GM23338 (cell line): ENCODE measurements around the gene CTNNAL1. TPM values are rescaled to one million over a fixed set of nuclear protein-coding genes. Genes with fewer than 3 reads are reported as not detected.

ENCODE experiments used
- ATAC-seq: fragments of 200-7000 bp; cut with Tn5 transposase; 3 replicates; pipeline ENCODE4 v1.9.1; 2020
- DNase-seq: peaks from one replicate; pipeline ENCODE4 v3.0.0-alpha.2; 2015; ENCODE audit warnings: low spot score
- H2AFZ ChIP-seq: fragments of 200-600 bp; sonication (generic); 2 replicates; pipeline ENCODE4 v1.8.0; 2016; ENCODE audit warnings: antibody characterized with exemption, mild to moderate bottlenecking, moderate library complexity
- H3F3A ChIP-seq: fragments of 200-600 bp; sonication (generic); replicated peaks from 2 replicates; pipeline ENCODE4 v1.8.0; 2017; ENCODE audit warnings: antibody characterized with exemption, mixed run types, low read depth
- H3K27ac ChIP-seq: fragments of 200-600 bp; sonication (generic); 2 replicates; pipeline ENCODE4 v1.6.1; 2016; ENCODE audit warnings: low read depth
- H3K27me3 ChIP-seq: fragments of 200-600 bp; sonication (generic); 2 replicates; pipeline ENCODE4 v1.8.0; 2016; ENCODE audit warnings: mild to moderate bottlenecking, mixed run types, moderate library complexity; ENCODE audit not compliant: insufficient read depth
- H3K36me3 ChIP-seq: fragments of 200-600 bp; sonication (generic); 2 replicates; pipeline ENCODE4 v1.8.0; 2016; ENCODE audit warnings: mild to moderate bottlenecking; ENCODE audit not compliant: insufficient read depth
- H3K4me1 ChIP-seq: fragments of 200-600 bp; sonication (generic); 2 replicates; pipeline ENCODE4 v1.8.0; 2016; ENCODE audit warnings: mild to moderate bottlenecking, moderate library complexity; ENCODE audit not compliant: insufficient read depth
- H3K4me2 ChIP-seq: fragments of 200-600 bp; sonication (generic); 2 replicates; pipeline ENCODE4 v1.7.1; 2017; ENCODE audit warnings: mixed run types
- H3K4me3 ChIP-seq: fragments of 200-600 bp; sonication (generic); 2 replicates; pipeline ENCODE4 v1.6.1; 2016; ENCODE audit warnings: mixed run types
- H3K79me2 ChIP-seq: fragments of 200-600 bp; sonication (generic); replicated peaks from 2 replicates; pipeline ENCODE4 v1.8.0; 2017; ENCODE audit warnings: mild to moderate bottlenecking; ENCODE audit not compliant: insufficient read depth
- H3K9me2 ChIP-seq: fragments of 200-600 bp; sonication (generic); 2 replicates; pipeline ENCODE4 v1.8.0; 2017; ENCODE audit not compliant: insufficient read depth
- H4K20me1 ChIP-seq: fragments of 200-600 bp; sonication (generic); replicated peaks from 2 replicates; pipeline ENCODE4 v1.8.0; 2017; ENCODE audit warnings: mild to moderate bottlenecking; ENCODE audit not compliant: insufficient read depth
- H3K27ac Mint-ChIP-seq: 2 replicates; pipeline ENCODE4 v1.8.0; 2020; ENCODE audit warnings: inconsistent platforms, mild to moderate bottlenecking, moderate library complexity, mixed read lengths
- H3K27me3 Mint-ChIP-seq: 3 replicates; pipeline ENCODE4 v1.8.0; 2022; ENCODE audit warnings: low read depth, mild to moderate bottlenecking, moderate library complexity, mixed read lengths, inconsistent platforms; ENCODE audit not compliant: insufficient read depth, poor library complexity
- H3K36me3 Mint-ChIP-seq: 3 replicates; pipeline ENCODE4 v1.8.0; 2021; ENCODE audit warnings: low read depth, mild to moderate bottlenecking, inconsistent platforms, moderate library complexity, mixed read lengths
- H3K4me1 Mint-ChIP-seq: 3 replicates; pipeline ENCODE4 v1.8.0; 2020; ENCODE audit warnings: mild to moderate bottlenecking, inconsistent platforms, mixed read lengths
- H3K4me3 Mint-ChIP-seq: 3 replicates; pipeline ENCODE4 v1.8.0; 2021; ENCODE audit warnings: moderate library complexity, mild to moderate bottlenecking, inconsistent platforms, mixed read lengths
- H3K9me3 Mint-ChIP-seq: 3 replicates; pipeline ENCODE4 v1.8.0; 2020; ENCODE audit warnings: moderate library complexity, mild to moderate bottlenecking, inconsistent platforms, mixed read lengths
- CREB1 ChIP-seq: fragments of 250-450 bp; sonication (Bioruptor Pico); IDR thresholded peaks from 2 replicates; pipeline ENCODE4 v1.5.0; 2020; ENCODE audit warnings: low read depth, mild to moderate bottlenecking, moderate library complexity
- CTCF ChIP-seq, 2 experiments: fragments of 200-600 bp in 1 of 2; sonication (generic) in 1 of 2; conservative IDR thresholded peaks; 2 replicates each; pipeline versions ENCODE4 v1.5.1 to v1.6.1; 2016 to 2017; ENCODE audit warnings: antibody characterized with exemption in 2 of 2, low read depth in 2 of 2, mild to moderate bottlenecking in 2 of 2, moderate library complexity in 1 of 2
- ETS1 ChIP-seq: IDR thresholded peaks from 2 replicates; pipeline ENCODE4 v1.6.1; 2016; ENCODE audit warnings: antibody characterized with exemption
- EZH2 ChIP-seq: fragments of 200-600 bp; sonication (generic); IDR thresholded peaks from one replicate; pipeline ENCODE4 v1.8.0; 2017; ENCODE audit warnings: antibody characterized with exemption, mild to moderate bottlenecking, low read depth; ENCODE audit not compliant: unreplicated experiment
- EZH2phosphoT487 ChIP-seq: fragments of 200-600 bp; sonication (generic); IDR thresholded peaks from one replicate; pipeline ENCODE4 v1.8.1; 2018; ENCODE audit warnings: antibody characterized with exemption; ENCODE audit not compliant: unreplicated experiment
- POLR2AphosphoS5 ChIP-seq: IDR thresholded peaks from 2 replicates; pipeline ENCODE4 v1.6.1; 2016; ENCODE audit warnings: antibody characterized with exemption, low read depth
- REST ChIP-seq: IDR thresholded peaks from one replicate; pipeline ENCODE4 v1.6.1; 2018; ENCODE audit warnings: antibody characterized with exemption; ENCODE audit not compliant: unreplicated experiment
- STAT1 ChIP-seq: IDR thresholded peaks from one replicate; pipeline ENCODE4 v1.6.1; 2016; ENCODE audit warnings: antibody characterized with exemption; ENCODE audit not compliant: unreplicated experiment
- ZNF462 ChIP-seq: fragments of 250-450 bp; sonication (Bioruptor Pico); IDR thresholded peaks from 2 replicates; pipeline ENCODE4 v1.5.0; 2020; ENCODE audit warnings: mild to moderate bottlenecking, moderate library complexity
- polyA plus RNA-seq: library from polyadenylated mRNA; unstranded; fragments of >200 nt; fragmentation: Nextera tagmentation; extraction: Ambion mirVana; gene quantifications from 2 replicates; pipeline ENCODE4 v1.2.1, GENCODE V29; 2016
- total RNA-seq: library from RNA; depleted of rRNA; stranded (reverse); fragments of >200 nt; shearing (Covaris generic); gene quantifications from 2 replicates; pipeline ENCODE4 v1.2.3, GENCODE V29; 2014

Gene CTNNAL1
- total and polyA plus RNA-seq, 2 experiments from 2014 or later: 63.0 to 211 TPM

DNA sequence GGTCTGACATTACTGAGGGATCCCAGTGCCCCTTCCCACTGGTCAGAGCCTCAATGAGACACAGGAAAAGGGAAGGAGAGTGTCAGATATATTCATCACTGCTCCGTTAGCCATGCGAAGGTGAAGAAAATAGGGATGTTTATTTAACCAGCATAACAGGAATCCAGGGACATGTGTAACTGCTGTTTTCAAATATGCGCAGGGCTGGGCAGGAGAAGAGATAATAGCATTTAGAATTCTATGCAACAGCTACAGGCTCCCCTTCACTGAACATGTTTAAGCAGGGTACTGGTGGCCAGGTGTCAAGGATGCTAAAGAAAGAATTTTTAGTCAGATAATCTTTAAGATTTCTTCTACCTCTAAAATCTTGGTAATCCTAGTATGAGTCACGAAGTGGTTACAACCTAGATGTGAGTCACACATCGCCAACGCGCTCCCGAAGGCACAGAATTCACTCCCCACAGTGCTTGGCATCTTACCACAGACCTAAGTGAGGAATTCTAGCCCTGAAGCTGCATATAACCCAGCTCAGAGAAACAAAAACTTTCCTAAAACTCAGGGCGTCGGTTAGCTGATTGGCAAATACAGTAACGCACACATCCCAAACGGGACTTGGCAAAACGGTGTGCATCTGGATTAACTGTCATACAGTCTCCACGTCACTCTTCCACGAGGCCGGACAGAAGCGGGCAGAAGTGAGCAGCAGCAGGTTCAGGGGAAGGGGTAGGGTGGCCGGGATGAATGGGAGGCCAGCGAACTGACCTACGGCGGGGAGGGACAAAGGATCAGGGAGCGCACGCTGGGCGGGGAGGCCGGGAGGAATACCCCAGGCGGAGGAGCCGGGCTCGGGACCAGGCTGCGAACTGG, 1.1 kb downstream of the CTNNAL1 start:
- H3K36me3 Mint-ChIP-seq: peaks cover 2% of the 10 kb centered on the region; the same call in 1 of the 3 replicates
- H3K9me3 Mint-ChIP-seq: no peaks in the 10 kb centered on the region
- H3F3A ChIP-seq: peaks cover 6% of the 10 kb centered on the region
- no peak overlapping the region for H3K27ac ChIP-seq
- peak overlapping the region; percentile 3; the same call in 1 of the 2 replicates for H2AFZ ChIP-seq
- H3K27me3 Mint-ChIP-seq: peaks cover 13% of the 10 kb centered on the region
- H3K79me2 ChIP-seq: peaks cover 47% of the 10 kb centered on the region
- H3K27me3 ChIP-seq: peaks cover 13% of the 10 kb centered on the region
- H3K4me3 ChIP-seq: peak overlapping the region; percentile 68
- peaks cover 23% of the 10 kb centered on the region for H3K4me1 ChIP-seq
- ATAC-seq (peak; percentile 58), DNase-seq (peak; percentile 76)
- H3K4me2 ChIP-seq: peak overlapping the region; percentile 92
- H4K20me1 ChIP-seq: peaks cover 24% of the 10 kb centered on the region
- TF ChIP-seq CTCF (conservative IDR thresholded peaks at IDR 0.05; ENCODE audit: low read depth in 2 of 2) (no peak), EZH2phosphoT487 (no peak), CREB1 (CRISPR knock-in tag) (no peak), STAT1 (no peak), POLR2AphosphoS5 (no peak), EZH2 (no peak), REST (no peak), ETS1 (no peak), ZNF462 (CRISPR knock-in tag) (no peak)
- H3K27ac Mint-ChIP-seq: peak overlapping the region; percentile 79
- peak overlapping the region; percentile 91 for H3K4me3 Mint-ChIP-seq
- no peaks in the 10 kb centered on the region for H3K36me3 ChIP-seq
- H3K9me2 ChIP-seq: no peaks in the 10 kb centered on the region
- peaks cover 28% of the 10 kb centered on the region for H3K4me1 Mint-ChIP-seq
